SK-N-SH treated with all-trans-retinoic acid at 6 μM for 48 hours (cell line): ENCODE results near the gene MCEMP1.

Source experiments
- ATAC-seq: fragments of 200-7000 bp; cut with Tn5 transposase; 3 replicates; pipeline ENCODE4 v1.9.1; 2020; ENCODE audit warnings: mild to moderate bottlenecking, moderate library complexity
- ARNTL ChIP-seq: fragments of 450-650 bp; formaldehyde crosslinking; IDR thresholded peaks from 2 replicates; pipeline ENCODE4 v1.5.0; 2020; ENCODE audit warnings: low read depth, mild to moderate bottlenecking, moderate library complexity, borderline replicate concordance
- BACH2 ChIP-seq: fragments of 250-450 bp; sonication (Bioruptor Pico); IDR thresholded peaks from 2 replicates; pipeline ENCODE4 v1.9.0; 2021; ENCODE audit warnings: mild to moderate bottlenecking, borderline replicate concordance
- CSDC2 ChIP-seq: fragments of 250-450 bp; sonication (Bioruptor Pico); IDR thresholded peaks from 2 replicates; pipeline ENCODE4 v1.5.0; 2020; ENCODE audit warnings: mild to moderate bottlenecking, moderate library complexity
- ESRRG ChIP-seq: fragments of 250-450 bp; sonication (Bioruptor Pico); IDR thresholded peaks from 2 replicates; pipeline ENCODE4 v1.6.1; 2021; ENCODE audit warnings: mild to moderate bottlenecking
- GLIS3 ChIP-seq: fragments of 250-450 bp; sonication (Bioruptor Pico); IDR thresholded peaks from 2 replicates; pipeline ENCODE4 v1.5.0; 2020; ENCODE audit warnings: mild to moderate bottlenecking, moderate library complexity
- ISL1 ChIP-seq: fragments of 250-450 bp; sonication (Bioruptor Pico); IDR thresholded peaks from 2 replicates; pipeline ENCODE4 v2.1.2; 2022; ENCODE audit warnings: mild to moderate bottlenecking, moderate library complexity
- OSR1 ChIP-seq: fragments of 250-450 bp; sonication (Bioruptor Pico); IDR thresholded peaks from 2 replicates; pipeline ENCODE4 v1.8.0; 2022; ENCODE audit warnings: moderate library complexity, mild to moderate bottlenecking, inconsistent platforms
- PPARA ChIP-seq: fragments of 250-450 bp; sonication (Bioruptor Pico); IDR thresholded peaks from 2 replicates; pipeline ENCODE4 v1.5.0; 2020; ENCODE audit warnings: mild to moderate bottlenecking, borderline replicate concordance
- RARB ChIP-seq: fragments of 250-450 bp; sonication (Bioruptor Pico); IDR thresholded peaks from 2 replicates; pipeline ENCODE4 v1.8.0; 2021; ENCODE audit warnings: mild to moderate bottlenecking, moderate library complexity
- SNAI2 ChIP-seq: fragments of 250-450 bp; sonication (Bioruptor Pico); IDR thresholded peaks from 2 replicates; pipeline ENCODE4 v1.5.0; 2020; ENCODE audit warnings: mild to moderate bottlenecking, moderate library complexity
- TOX ChIP-seq: fragments of 250-450 bp; sonication (Bioruptor Pico); IDR thresholded peaks from 2 replicates; pipeline ENCODE4 v1.8.0; 2021; ENCODE audit warnings: mild to moderate bottlenecking, moderate library complexity, borderline replicate concordance
- ZC3H10 ChIP-seq: fragments of 250-450 bp; sonication (Bioruptor Pico); IDR thresholded peaks from 2 replicates; pipeline ENCODE4 v1.5.1; 2021; ENCODE audit warnings: mild to moderate bottlenecking, moderate library complexity
- ZFP3 ChIP-seq: fragments of 250-450 bp; sonication (Bioruptor Pico); IDR thresholded peaks from 2 replicates; pipeline ENCODE4 v1.5.0; 2020; ENCODE audit warnings: mild to moderate bottlenecking, moderate library complexity
- ZFP30 ChIP-seq: fragments of 450-650 bp; formaldehyde crosslinking; IDR thresholded peaks from 2 replicates; pipeline ENCODE4 v1.5.0; 2022; ENCODE audit warnings: mild to moderate bottlenecking, moderate library complexity
- ZNF565 ChIP-seq: fragments of 450-650 bp; formaldehyde crosslinking; conservative IDR thresholded peaks from 2 replicates; pipeline ENCODE4 v1.5.0; 2020; ENCODE audit warnings: low read depth, mild to moderate bottlenecking, moderate library complexity
- ZNF70 ChIP-seq: fragments of 450-650 bp; formaldehyde crosslinking; IDR thresholded peaks from 2 replicates; pipeline ENCODE4 v1.5.0; 2020; ENCODE audit warnings: mild to moderate bottlenecking, moderate library complexity
- TF ChIP-seq, protein P1 (sequence below): fragments of 250-450 bp; sonication (Bioruptor Pico); IDR thresholded peaks from 2 replicates; pipeline ENCODE4 v1.8.0; 2020; ENCODE audit warnings: mild to moderate bottlenecking, moderate library complexity, borderline replicate concordance
- TF ChIP-seq, protein P2 (sequence below): fragments of 250-450 bp; sonication (Bioruptor Pico); IDR thresholded peaks from 2 replicates; pipeline ENCODE4 v1.5.1; 2020; ENCODE audit warnings: low read depth, mild to moderate bottlenecking, moderate library complexity
- TF ChIP-seq, protein P3 (sequence below): fragments of 250-450 bp; sonication (Bioruptor Pico); IDR thresholded peaks from 2 replicates; pipeline ENCODE4 v1.5.1; 2021; ENCODE audit warnings: mild to moderate bottlenecking, moderate library complexity
- TF ChIP-seq, protein P4 (sequence below): fragments of 250-450 bp; sonication (Bioruptor Pico); IDR thresholded peaks from 2 replicates; pipeline ENCODE4 v1.8.0; 2021; ENCODE audit warnings: low read depth, mild to moderate bottlenecking, moderate library complexity, borderline replicate concordance

MCEMP1 gene

DNA sequence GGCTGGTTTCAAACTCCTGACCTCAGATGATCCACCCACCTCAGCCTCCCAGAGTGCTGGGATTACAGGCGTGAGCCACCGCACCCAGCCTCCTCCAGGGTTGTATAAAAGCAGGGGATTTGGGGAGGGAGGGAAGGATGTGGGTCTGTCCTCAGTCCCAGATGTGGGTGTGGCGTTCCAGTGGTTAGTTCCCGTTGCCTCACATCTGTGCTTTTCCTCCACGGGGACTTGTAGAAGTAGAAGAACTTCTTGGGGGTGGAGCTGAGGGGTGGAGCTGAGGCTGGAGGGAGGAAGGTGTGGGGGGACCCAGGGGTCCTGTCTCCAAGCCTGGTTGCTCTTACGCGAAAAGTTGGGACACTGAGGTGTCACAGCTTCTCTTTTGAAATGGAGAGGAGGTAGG lies 514 bp upstream of the MCEMP1 start:
- no peak for ATAC-seq
- TF ChIP-seq ZFP3 (CRISPR knock-in tag) (no peak), TOX (CRISPR knock-in tag) (no peak), BACH2 (CRISPR knock-in tag) (no peak), OSR1 (CRISPR knock-in tag) (no peak)

DNA sequence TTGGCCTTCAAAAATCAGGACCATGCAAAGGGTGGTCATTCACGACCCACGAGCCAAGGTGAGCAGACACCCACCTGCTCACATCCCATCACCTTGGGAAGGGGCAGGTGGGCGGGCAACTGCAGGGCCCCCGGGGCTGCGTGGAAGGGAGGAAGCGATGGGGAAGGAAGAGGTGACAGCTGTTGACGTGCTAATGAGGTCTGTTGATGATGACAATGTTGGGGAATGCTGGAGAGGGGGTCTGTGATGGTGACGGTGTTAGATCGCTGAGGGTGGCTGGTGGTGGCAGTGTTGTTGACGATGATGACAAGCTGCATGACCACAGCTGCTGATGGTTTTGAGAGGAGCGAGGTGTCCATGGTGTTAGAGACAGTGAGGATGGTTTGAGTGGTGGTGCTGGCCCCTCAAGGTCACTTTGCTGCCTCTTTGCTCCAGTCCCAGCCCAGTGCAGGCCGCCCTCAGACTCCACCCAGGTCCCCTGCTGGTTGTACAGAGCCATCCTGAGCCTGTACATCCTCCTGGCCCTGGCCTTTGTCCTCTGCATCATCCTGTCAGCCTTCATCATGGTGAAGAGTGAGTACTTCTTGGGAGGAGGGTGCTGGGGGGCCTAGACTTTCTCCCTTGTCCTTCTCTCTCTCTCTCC lies 900 bp downstream of the MCEMP1 start:
- no peak for ATAC-seq

DNA sequence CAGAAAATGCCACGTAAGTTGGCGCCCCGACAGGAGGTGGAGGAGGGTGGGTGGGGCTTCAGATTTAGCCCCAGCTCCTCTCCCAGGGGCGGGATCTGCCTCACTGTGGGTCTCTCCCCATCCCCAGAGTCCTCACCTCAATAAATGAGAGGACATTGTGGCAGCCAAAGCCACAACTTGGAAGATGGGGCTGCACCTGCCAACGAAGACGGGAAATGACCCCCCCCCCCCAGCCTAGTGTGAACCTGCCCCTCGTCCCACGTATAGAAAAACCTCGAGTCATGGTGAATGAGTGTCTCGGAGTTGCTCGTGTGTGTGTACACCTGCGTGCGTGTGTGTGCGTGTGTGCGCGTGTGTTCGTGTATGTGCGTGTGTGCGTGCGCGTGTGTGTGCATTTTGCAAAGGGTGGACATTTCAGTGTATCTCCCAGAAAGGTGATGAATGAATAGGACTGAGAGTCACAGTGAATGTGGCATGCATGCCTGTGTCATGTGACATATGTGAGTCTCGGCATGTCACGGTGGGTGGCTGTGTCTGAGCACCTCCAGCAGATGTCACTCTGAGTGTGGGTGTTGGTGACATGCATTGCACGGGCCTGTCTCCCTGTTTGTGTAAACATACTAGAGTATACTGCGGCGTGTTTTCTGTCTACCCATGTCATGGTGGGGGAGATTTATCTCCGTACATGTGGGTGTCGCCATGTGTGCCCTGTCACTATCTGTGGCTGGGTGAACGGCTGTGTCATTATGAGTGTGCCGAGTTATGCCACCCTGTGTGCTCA lies 2.3 kb downstream of the MCEMP1 start:
- no peak for ATAC-seq
- no peak for TF ChIP-seq OSR1 (CRISPR knock-in tag)

More for the DNA sequence above, 900 bp downstream of the MCEMP1 start:
- no peak for TF ChIP-seq ARNTL (CRISPR knock-in tag)
- no peak for TF ChIP-seq OSR1 (CRISPR knock-in tag)
- no peak for TF ChIP-seq ZFP3 (CRISPR knock-in tag)
- no peak for TF ChIP-seq RARB (CRISPR knock-in tag)
- no peak for TF ChIP-seq CSDC2 (CRISPR knock-in tag)
- TF ChIP-seq, protein P1, sequence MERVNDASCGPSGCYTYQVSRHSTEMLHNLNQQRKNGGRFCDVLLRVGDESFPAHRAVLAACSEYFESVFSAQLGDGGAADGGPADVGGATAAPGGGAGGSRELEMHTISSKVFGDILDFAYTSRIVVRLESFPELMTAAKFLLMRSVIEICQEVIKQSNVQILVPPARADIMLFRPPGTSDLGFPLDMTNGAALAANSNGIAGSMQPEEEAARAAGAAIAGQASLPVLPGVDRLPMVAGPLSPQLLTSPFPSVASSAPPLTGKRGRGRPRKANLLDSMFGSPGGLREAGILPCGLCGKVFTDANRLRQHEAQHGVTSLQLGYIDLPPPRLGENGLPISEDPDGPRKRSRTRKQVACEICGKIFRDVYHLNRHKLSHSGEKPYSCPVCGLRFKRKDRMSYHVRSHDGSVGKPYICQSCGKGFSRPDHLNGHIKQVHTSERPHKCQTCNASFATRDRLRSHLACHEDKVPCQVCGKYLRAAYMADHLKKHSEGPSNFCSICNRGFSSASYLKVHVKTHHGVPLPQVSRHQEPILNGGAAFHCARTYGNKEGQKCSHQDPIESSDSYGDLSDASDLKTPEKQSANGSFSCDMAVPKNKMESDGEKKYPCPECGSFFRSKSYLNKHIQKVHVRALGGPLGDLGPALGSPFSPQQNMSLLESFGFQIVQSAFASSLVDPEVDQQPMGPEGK (CRISPR knock-in tag), result no peak
- no peak for TF ChIP-seq ZNF70 (CRISPR knock-in tag)
- no peak for TF ChIP-seq ZC3H10 (CRISPR knock-in tag)
- TF ChIP-seq, protein P2, sequence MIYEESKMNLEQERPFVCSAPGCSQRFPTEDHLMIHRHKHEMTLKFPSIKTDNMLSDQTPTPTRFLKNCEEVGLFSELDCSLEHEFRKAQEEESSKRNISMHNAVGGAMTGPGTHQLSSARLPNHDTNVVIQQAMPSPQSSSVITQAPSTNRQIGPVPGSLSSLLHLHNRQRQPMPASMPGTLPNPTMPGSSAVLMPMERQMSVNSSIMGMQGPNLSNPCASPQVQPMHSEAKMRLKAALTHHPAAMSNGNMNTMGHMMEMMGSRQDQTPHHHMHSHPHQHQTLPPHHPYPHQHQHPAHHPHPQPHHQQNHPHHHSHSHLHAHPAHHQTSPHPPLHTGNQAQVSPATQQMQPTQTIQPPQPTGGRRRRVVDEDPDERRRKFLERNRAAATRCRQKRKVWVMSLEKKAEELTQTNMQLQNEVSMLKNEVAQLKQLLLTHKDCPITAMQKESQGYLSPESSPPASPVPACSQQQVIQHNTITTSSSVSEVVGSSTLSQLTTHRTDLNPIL, result no peak
- no peak for TF ChIP-seq ZFP30
- TF ChIP-seq, protein P3, sequence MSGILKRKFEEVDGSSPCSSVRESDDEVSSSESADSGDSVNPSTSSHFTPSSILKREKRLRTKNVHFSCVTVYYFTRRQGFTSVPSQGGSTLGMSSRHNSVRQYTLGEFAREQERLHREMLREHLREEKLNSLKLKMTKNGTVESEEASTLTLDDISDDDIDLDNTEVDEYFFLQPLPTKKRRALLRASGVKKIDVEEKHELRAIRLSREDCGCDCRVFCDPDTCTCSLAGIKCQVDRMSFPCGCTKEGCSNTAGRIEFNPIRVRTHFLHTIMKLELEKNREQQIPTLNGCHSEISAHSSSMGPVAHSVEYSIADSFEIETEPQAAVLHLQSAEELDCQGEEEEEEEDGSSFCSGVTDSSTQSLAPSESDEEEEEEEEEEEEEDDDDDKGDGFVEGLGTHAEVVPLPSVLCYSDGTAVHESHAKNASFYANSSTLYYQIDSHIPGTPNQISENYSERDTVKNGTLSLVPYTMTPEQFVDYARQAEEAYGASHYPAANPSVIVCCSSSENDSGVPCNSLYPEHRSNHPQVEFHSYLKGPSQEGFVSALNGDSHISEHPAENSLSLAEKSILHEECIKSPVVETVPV (CRISPR knock-in tag), result no peak
- TF ChIP-seq ISL1 (CRISPR knock-in tag), result no peak
- no peak for TF ChIP-seq BACH2 (CRISPR knock-in tag)
- TF ChIP-seq ZNF565 (CRISPR knock-in tag), result no peak

DNA sequence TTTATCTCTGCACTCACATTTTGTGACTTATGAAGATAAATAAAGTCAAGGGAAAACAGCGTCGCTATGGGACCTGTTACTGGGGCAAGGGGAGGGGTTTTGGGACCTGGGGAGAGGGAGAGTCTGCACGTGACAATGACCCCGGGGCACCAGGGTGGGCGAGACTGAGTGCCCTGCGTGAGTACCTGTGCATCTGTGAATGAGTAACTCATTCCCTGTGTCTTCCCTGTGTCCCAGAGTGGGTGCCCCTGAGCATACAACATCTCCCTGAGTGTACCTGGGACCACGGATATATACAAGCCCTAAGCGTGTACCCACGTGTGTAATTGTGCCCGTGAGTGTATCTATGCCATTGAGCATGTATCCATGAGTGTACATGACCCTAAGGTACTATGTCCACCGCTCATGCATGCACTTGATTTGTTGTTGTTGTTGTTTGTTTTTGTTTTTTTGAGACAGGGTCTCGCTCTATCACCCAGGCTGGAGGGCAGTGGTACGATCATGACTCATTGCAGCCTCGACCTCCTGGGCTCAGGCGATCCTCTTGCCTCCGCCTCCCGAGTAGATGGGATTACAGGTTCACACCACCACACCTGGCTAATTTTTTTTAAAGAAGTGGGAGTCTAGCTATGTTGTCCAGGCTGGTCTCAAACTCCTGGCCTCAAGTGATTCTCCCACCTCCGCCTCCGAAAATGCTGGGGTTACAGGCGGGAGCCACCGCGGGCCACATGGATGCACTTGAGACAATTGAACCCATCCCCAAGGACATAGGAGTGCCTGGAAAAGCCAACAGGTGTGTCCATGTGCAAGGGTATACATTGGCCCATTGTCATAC lies 3.1 kb downstream of the MCEMP1 start:
- ATAC-seq, result no peak
- TF ChIP-seq ISL1 (CRISPR knock-in tag) (no peak), ZFP30 (no peak), GLIS3 (CRISPR knock-in tag) (no peak), BACH2 (CRISPR knock-in tag) (no peak), ARNTL (CRISPR knock-in tag) (no peak)

DNA sequence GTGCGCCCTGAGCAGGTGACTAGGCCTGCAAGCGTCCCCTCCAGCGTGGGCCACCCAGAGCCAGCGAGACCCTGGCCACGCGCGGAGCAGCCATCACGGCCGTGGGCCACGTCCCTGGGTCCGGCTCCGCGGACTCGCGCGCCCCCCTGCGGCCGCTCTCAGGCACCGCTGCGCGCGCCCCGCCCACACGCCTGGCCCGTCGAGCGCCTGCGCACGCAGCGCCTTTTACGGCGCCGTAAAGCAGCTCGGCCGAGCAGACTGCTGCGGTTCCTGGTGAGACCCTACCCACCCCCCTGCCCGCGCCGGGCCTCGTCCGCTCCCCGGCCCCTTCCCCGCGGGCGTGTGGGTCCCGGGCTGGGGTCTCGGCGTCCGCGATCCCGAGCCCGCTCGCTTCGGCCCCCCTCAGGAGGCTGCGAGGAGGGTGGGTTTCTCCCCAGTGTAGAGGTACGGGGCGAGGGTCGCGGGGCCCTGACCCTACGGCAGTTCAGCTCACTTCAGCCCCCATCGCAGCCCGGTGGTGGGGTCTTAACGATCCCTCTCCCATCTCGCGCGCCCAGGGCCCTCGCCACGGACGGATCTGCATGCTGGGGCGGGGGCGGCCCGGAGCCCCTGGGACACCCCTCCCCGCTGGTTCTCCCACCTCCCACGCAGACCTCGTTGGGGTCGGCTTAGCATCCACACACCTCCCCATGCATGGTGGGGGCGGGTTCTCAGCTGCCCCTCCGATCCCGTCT lies 3.9 kb downstream of the MCEMP1 start, which contains the start of gene TRAPPC5:
TRAPPC5 (plus strand) TSS at position 228 of the 734 bp plus-strand sequence. CDS start 1,421 bp downstream, outside the sequence.
- ATAC-seq, result peak; percentile 90
- TF ChIP-seq OSR1 (CRISPR knock-in tag) (no peak), ESRRG (CRISPR knock-in tag) (no peak), ZNF565 (CRISPR knock-in tag) (no peak), CSDC2 (CRISPR knock-in tag) (no peak), BACH2 (CRISPR knock-in tag) (no peak), ZFP30 (no peak), PPARA (CRISPR knock-in tag) (no peak), RARB (CRISPR knock-in tag) (no peak), ZC3H10 (CRISPR knock-in tag) (no peak), ZFP3 (CRISPR knock-in tag) (no peak), SNAI2 (CRISPR knock-in tag) (no peak), GLIS3 (CRISPR knock-in tag) (no peak), ZNF70 (CRISPR knock-in tag) (no peak), ISL1 (CRISPR knock-in tag) (no peak), ARNTL (CRISPR knock-in tag) (no peak)
- TF ChIP-seq, protein P1 (CRISPR knock-in tag), result no peak
- TF ChIP-seq, protein P4, sequence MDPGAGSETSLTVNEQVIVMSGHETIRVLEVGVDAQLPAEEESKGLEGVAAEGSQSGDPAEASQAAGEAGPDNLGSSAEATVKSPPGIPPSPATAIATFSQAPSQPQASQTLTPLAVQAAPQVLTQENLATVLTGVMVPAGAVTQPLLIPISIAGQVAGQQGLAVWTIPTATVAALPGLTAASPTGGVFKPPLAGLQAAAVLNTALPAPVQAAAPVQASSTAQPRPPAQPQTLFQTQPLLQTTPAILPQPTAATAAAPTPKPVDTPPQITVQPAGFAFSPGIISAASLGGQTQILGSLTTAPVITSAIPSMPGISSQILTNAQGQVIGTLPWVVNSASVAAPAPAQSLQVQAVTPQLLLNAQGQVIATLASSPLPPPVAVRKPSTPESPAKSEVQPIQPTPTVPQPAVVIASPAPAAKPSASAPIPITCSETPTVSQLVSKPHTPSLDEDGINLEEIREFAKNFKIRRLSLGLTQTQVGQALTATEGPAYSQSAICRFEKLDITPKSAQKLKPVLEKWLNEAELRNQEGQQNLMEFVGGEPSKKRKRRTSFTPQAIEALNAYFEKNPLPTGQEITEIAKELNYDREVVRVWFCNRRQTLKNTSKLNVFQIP (CRISPR knock-in tag), result no peak
